ENCODE measurements around the gene NUCKS1. TPM values are rescaled to one million over a fixed set of nuclear protein-coding genes. Genes with fewer than 3 reads are reported as not detected.

NUCKS1 gene
- total RNA-seq, 4 donors from 2014 or later, result 130 to 180 (median 138) TPM

GRCh38 chr1:205714190-205714905 lies 35.6 kb downstream of the NUCKS1 start:
- peaks cover 9 to 46% of the 10 kb centered on the region in 2 donors for H3K36me3 ChIP-seq
- peaks cover 0 to 27% (median 4%) of the 10 kb centered on the region in 3 donors for H3K4me1 ChIP-seq
- WGBS, 2 donors (ENCODE audit: low coverage in 1 of 2), result 73 to 82% methylated on average over 5 of the region's 5 CpGs
- H3K4me3 ChIP-seq, result no peak overlapping the region
- H3K27ac ChIP-seq, result peak overlapping the region in 1 of 4 donors; percentile 15
- ATAC-seq, result no peak
- no peaks in the 10 kb centered on the region for H3K27me3 ChIP-seq
- no peak for TF ChIP-seq POLR2A (IDR thresholded peaks at IDR 0.05)
- TF ChIP-seq POLR2AphosphoS5 (IDR thresholded peaks at IDR 0.05), result no peak
- no peak for TF ChIP-seq EP300 (IDR thresholded peaks at IDR 0.05)
- no peak for TF ChIP-seq CTCF (IDR thresholded peaks at IDR 0.05)
- H3K9me3 ChIP-seq, result no peaks in the 10 kb centered on the region

DNA sequence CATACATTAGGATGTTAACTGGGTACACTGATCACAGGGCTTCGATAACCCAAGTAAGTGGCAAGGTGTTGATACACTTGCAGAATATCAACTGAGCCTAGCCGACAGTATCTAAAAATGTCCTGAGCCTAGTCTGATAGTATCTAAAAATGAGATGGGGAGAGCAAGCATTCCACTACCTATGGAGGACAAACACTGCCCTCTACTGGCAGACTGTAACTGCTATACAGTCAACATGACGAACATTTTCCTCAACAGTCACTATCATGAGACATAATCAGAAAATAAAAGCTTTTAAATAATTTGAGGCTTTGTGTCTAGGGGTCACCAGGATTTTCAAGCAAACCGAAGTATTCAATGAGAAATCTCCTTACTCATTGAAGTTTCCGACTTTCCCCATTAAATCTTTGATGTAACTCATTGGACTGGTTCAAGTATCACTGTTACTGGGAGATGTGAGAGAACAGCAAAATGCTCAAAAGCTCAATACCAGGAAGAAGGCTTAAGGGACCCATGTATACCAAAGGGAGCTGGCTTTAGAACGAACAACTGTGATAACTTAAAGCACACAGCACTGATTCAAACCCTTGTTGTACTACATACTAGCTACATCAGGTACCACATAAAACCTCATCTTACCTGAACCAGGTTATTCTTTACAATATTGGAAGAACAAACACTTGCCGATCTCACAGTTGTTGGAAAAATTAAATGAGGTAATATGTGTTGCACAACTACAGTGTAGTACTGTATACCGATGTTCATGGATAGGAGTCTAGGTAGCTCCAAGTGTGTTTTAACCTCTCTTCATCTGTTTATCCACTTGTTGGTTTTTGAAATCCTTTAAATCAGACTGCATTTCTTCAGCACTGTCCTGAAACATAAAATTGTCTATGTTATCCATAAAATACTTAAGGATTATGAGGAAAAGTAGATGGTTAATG lies 38.6 kb downstream of the NUCKS1 start:
- H3K27ac ChIP-seq, result peak overlapping the region in 1 of 4 donors; percentile 6
- H3K4me1 ChIP-seq, result peaks cover 0 to 34% (median 7%) of the 10 kb centered on the region in 3 donors
- TF ChIP-seq POLR2A (IDR thresholded peaks at IDR 0.05) (no peak), POLR2AphosphoS5 (IDR thresholded peaks at IDR 0.05) (no peak), CTCF (IDR thresholded peaks at IDR 0.05) (peak; percentile 77 to 83 (median 80)), EP300 (IDR thresholded peaks at IDR 0.05) (no peak)

GRCh38 chr1:205710201-205711062 lies 39.5 kb downstream of the NUCKS1 start:
- H3K4me3 ChIP-seq, result no peak overlapping the region
- no peak for ATAC-seq
- H3K27me3 ChIP-seq, result no peaks in the 10 kb centered on the region
- peaks cover 0 to 16% of the 10 kb centered on the region in 2 donors for H3K36me3 ChIP-seq
- 56 to 71% methylated on average over 1 of the region's 1 CpG for WGBS, 2 donors (ENCODE audit: low coverage in 1 of 2)
- peaks cover 0 to 34% (median 7%) of the 10 kb centered on the region in 3 donors for H3K4me1 ChIP-seq
- no peak overlapping the region for H3K27ac ChIP-seq
- no peaks in the 10 kb centered on the region for H3K9me3 ChIP-seq
- TF ChIP-seq EP300 (IDR thresholded peaks at IDR 0.05) (no peak), POLR2A (IDR thresholded peaks at IDR 0.05) (no peak), CTCF (IDR thresholded peaks at IDR 0.05) (no peak), POLR2AphosphoS5 (IDR thresholded peaks at IDR 0.05) (no peak)

More for the DNA sequence above, 38.6 kb downstream of the NUCKS1 start:
- no peaks in the 10 kb centered on the region for H3K9me3 ChIP-seq
- WGBS, 2 donors (ENCODE audit: low coverage in 1 of 2), result 48 to 51% methylated on average over 7 to 8 of the region's 8 CpGs
- H3K4me3 ChIP-seq, result no peak overlapping the region
- no peaks in the 10 kb centered on the region for H3K27me3 ChIP-seq
- ATAC-seq, result peak; percentile 68
- H3K36me3 ChIP-seq, result peaks cover 0 to 25% of the 10 kb centered on the region in 2 donors

- no peak for ATAC-seq
- H3K9me3 ChIP-seq, result no peaks in the 10 kb centered on the region
- peaks cover 0 to 41% (median 7%) of the 10 kb centered on the region in 3 donors for H3K4me1 ChIP-seq
- H3K27me3 ChIP-seq, result no peaks in the 10 kb centered on the region
- TF ChIP-seq POLR2A (IDR thresholded peaks at IDR 0.05) (no peak), POLR2AphosphoS5 (IDR thresholded peaks at IDR 0.05) (no peak), CTCF (IDR thresholded peaks at IDR 0.05) (no peak), EP300 (IDR thresholded peaks at IDR 0.05) (no peak)
- no peak overlapping the region for H3K27ac ChIP-seq
- 80 to 87% methylated on average over 2 of the region's 2 CpGs for WGBS, 2 donors (ENCODE audit: low coverage in 1 of 2)
- no peak overlapping the region for H3K4me3 ChIP-seq
- peaks cover 0 to 15% of the 10 kb centered on the region in 2 donors for H3K36me3 ChIP-seq
These were observed 40.3 kb downstream of the NUCKS1 start for GRCh38 chr1:205709640-205710039.
